Measurements from ENCODE around the gene DNAH10. TPM values are rescaled to one million over a fixed set of nuclear protein-coding genes. Genes with fewer than 3 reads are reported as not detected.

Gene DNAH10
- total RNA-seq, 1 experiment from 2014 or later: 0.17 TPM

- Histone ChIP-seq H4K91ac (ENCODE audit: insufficient read length, low read depth, low read length) (no peak overlapping the region), H3K9ac (ENCODE audit: extremely low read depth, insufficient read length, low read length) (no peak overlapping the region), H2BK120ac (ENCODE audit: low read depth, low read length, poor library complexity, severe bottlenecking) (no peak overlapping the region), H2BK15ac (ENCODE audit: low read depth, low read length) (no peak overlapping the region), H4K20me1 (ENCODE audit: control insufficient read depth, insufficient read depth, insufficient read length) (no peaks in the 10 kb centered on the region), H3K79me1 (ENCODE audit: insufficient read depth, low read depth, low read length, poor library complexity, severe bottlenecking) (no peaks in the 10 kb centered on the region), H4K5ac (ENCODE audit: insufficient read length, low read depth, low read length) (no peak overlapping the region), H3T11ph (ENCODE audit: low read length) (no peak overlapping the region), H3K4me1 (ENCODE audit: insufficient read depth, low read length) (no peaks in the 10 kb centered on the region), H2AFZ (ENCODE audit: low read length) (no peak overlapping the region), H4K8ac (replicated peaks; ENCODE audit: insufficient read length, low read depth, low read length) (no peak overlapping the region), H2BK5ac (ENCODE audit: insufficient read length, low read length) (no peak overlapping the region), H3K27me3 (ENCODE audit: insufficient read depth, low read length) (no peaks in the 10 kb centered on the region), H3K23ac (ENCODE audit: insufficient read length, low read depth, low read length) (no peak overlapping the region), H2BK20ac (ENCODE audit: low read depth, low read length, poor library complexity, severe bottlenecking) (no peak overlapping the region), H3K18ac (ENCODE audit: insufficient read length, low read depth, low read length) (no peak overlapping the region), H2BK12ac (ENCODE audit: insufficient read length, low read depth, low read length) (no peak overlapping the region), H2AK5ac (ENCODE audit: insufficient read length, low read length) (no peak overlapping the region), H3K4ac (ENCODE audit: low read depth, low read length) (no peak overlapping the region), H3K9me3 (ENCODE audit: control insufficient read depth, low read depth, low read length) (no peaks in the 10 kb centered on the region), H3K79me2 (ENCODE audit: insufficient read depth, low read length) (no peaks in the 10 kb centered on the region), H3K14ac (ENCODE audit: insufficient read depth, low read length) (no peak overlapping the region), H3K23me2 (ENCODE audit: insufficient read length, low read depth, low read length, poor library complexity, severe bottlenecking) (no peaks in the 10 kb centered on the region), H3K27ac (ENCODE audit: insufficient read length, low read depth, low read length) (no peak overlapping the region), H3K4me2 (ENCODE audit: insufficient read depth, insufficient read length, low read length) (no peak overlapping the region), H3K56ac (ENCODE audit: insufficient read length, low read depth, low read length) (no peak overlapping the region)
- Mint-ChIP-seq H3K27me3 (ENCODE audit: low read depth) (peaks cover 45% of the 10 kb centered on the region), H3K36me3 (ENCODE audit: insufficient read depth in 1 of 3, low read depth in 3 of 3) (no peaks in the 10 kb centered on the region), H3K4me3 (no peak overlapping the region), H3K4me1 (peaks cover 2 to 5% of the 10 kb centered on the region in 2 experiments; a peak in 1 of 4 replicates), H3K9me3 (no peaks in the 10 kb centered on the region; a peak in 1 of 5 replicates), H3K27ac (no peak overlapping the region)
- no peak for TF ChIP-seq CTCF (conservative IDR thresholded peaks at IDR 0.05)
- no peak for DNase-seq
- 100% methylated on average over 1 of the region's 2 CpGs for WGBS (ENCODE audit: extremely low coverage, insufficient read length, low lambda C conversion rate)
Measured at GRCh38 chr12:123847019-123847418, 84.9 kb downstream of the DNAH10 start.

Measured in H9 (cell line).